Measurements from ENCODE around the gene LGSN. TPM values are rescaled to one million over a fixed set of nuclear protein-coding genes. Genes with fewer than 3 reads are reported as not detected.
"Not testable (repeated sequence)": the region's sequence is repeated elsewhere in the genome, so short reads cannot be mapped to it uniquely, and the experiment has no call there.

The LGSN gene
- total RNA-seq, 2 donors from 2014 or later, result not detected

- H3K27ac Mint-ChIP-seq; H3K4me3 Mint-ChIP-seq; H3K9me3 ChIP-seq (ENCODE audit: control insufficient read depth, low read length, poor library complexity, severe bottlenecking); DNase-seq; H3K27me3 Mint-ChIP-seq; H3K4me1 Mint-ChIP-seq; H3K36me3 Mint-ChIP-seq (ENCODE audit: low read depth); ATAC-seq: not testable (repeated sequence)
Observed at GRCh38 chr6:63334652-63335051, 14.9 kb upstream of the LGSN start.

DNA sequence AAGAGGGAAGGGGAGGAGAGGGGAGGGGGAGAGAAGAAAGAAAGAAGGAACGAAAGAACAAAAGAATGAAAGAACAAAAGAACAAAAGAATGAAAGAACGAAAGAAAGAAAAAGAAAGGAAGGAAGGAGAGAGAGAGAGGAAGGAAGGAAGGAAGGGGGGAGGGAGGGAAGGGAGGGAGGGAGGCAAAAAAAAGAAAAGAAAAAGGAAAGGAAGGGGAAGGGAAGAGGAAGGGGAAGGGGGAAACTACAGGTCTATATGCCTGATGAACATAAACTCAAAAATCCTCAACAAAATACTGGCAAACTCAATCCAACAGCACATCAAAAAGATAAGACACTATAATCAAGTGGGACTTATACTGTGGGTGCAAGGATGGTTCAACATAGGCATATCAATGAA lies 13.7 kb upstream of the LGSN start:
- Mint-ChIP-seq H3K4me3 (no peak overlapping the region), H3K27me3 (no peaks in the 10 kb centered on the region), H3K36me3 (ENCODE audit: low read depth) (no peaks in the 10 kb centered on the region), H3K27ac (no peak overlapping the region), H3K4me1 (no peaks in the 10 kb centered on the region)
- H3K9me3 ChIP-seq (ENCODE audit: control insufficient read depth, low read length, poor library complexity, severe bottlenecking), result no peaks in the 10 kb centered on the region
- ATAC-seq (no peak), DNase-seq (no peak)

GRCh38 chr6:63326630-63327029 lies 6.8 kb upstream of the LGSN start:
- not testable (repeated sequence) for ATAC-seq; H3K27me3 Mint-ChIP-seq; H3K36me3 Mint-ChIP-seq (ENCODE audit: low read depth); H3K4me3 Mint-ChIP-seq; H3K4me1 Mint-ChIP-seq; H3K27ac Mint-ChIP-seq; H3K9me3 ChIP-seq (ENCODE audit: control insufficient read depth, low read length, poor library complexity, severe bottlenecking); DNase-seq

- no peaks in the 10 kb centered on the region for H3K9me3 ChIP-seq (ENCODE audit: control insufficient read depth, low read length, poor library complexity, severe bottlenecking)
- peaks cover 9% of the 10 kb centered on the region for H3K27me3 Mint-ChIP-seq
- DNase-seq (no peak), ATAC-seq (no peak)
- H3K4me1 Mint-ChIP-seq, result no peaks in the 10 kb centered on the region
- no peak overlapping the region for H3K27ac Mint-ChIP-seq
- H3K4me3 Mint-ChIP-seq, result no peak overlapping the region
- H3K36me3 Mint-ChIP-seq (ENCODE audit: low read depth), result no peaks in the 10 kb centered on the region
Observed at GRCh38 chr6:63322981-63323380, 3.2 kb upstream of the LGSN start.

- Mint-ChIP-seq H3K4me1 (no peaks in the 10 kb centered on the region), H3K27me3 (peaks cover 15% of the 10 kb centered on the region), H3K4me3 (no peak overlapping the region), H3K27ac (no peak overlapping the region), H3K36me3 (ENCODE audit: low read depth) (no peaks in the 10 kb centered on the region)
- DNase-seq, result no peak
- H3K9me3 ChIP-seq (ENCODE audit: control insufficient read depth, low read length, poor library complexity, severe bottlenecking), result no peaks in the 10 kb centered on the region
- ATAC-seq, result no peak
Observed at GRCh38 chr6:63321821-63322220, 2.0 kb upstream of the LGSN start.

DNA sequence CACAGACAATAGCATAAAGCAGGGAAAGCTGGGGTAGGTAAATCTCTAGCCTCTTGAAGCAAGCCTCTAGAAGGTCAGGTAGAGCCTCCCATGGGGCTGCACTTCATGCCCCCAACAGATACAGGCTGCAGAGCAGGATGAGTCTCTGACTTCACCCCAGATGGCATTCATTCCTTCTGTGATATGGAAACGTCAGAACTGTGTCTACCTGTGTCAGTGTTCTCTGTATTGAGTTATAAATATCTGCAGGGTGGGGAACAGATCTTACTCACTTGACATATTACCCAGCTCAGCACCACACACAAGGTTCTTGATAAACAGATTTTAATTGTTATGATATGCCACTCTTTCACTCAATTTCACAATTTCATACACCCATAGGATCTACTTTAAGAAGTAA lies 2.1 kb downstream of the LGSN start:
- Mint-ChIP-seq H3K4me1 (no peaks in the 10 kb centered on the region), H3K27ac (no peak overlapping the region), H3K36me3 (ENCODE audit: low read depth) (no peaks in the 10 kb centered on the region), H3K27me3 (peaks cover 16% of the 10 kb centered on the region), H3K4me3 (no peak overlapping the region)
- H3K9me3 ChIP-seq (ENCODE audit: control insufficient read depth, low read length, poor library complexity, severe bottlenecking), result no peaks in the 10 kb centered on the region
- no peak for DNase-seq
- no peak for ATAC-seq

DNA sequence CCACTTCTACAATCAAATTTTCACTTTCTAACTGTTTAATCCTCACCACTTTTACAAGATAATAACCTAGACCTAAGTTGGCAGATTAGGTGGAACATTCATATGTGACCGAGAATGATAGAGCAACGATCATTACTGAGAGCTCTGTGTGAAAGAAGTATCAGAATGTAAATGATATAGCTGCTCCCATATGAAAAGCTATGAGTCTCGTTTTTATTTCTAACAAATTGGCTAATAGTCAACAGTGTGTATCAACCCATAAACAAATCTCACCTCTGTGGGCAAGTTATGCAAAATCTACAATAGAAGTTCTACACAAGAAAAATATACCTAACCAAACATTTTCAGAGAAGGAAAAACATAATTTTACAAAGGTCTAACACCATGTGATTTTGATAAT lies 3.7 kb downstream of the LGSN start:
- H3K27me3 Mint-ChIP-seq, result peaks cover 23% of the 10 kb centered on the region
- no peak for ATAC-seq
- H3K4me1 Mint-ChIP-seq, result no peaks in the 10 kb centered on the region
- no peaks in the 10 kb centered on the region for H3K36me3 Mint-ChIP-seq (ENCODE audit: low read depth)
- no peak overlapping the region for H3K4me3 Mint-ChIP-seq
- H3K9me3 ChIP-seq (ENCODE audit: control insufficient read depth, low read length, poor library complexity, severe bottlenecking), result no peaks in the 10 kb centered on the region
- DNase-seq, result no peak
- H3K27ac Mint-ChIP-seq, result no peak overlapping the region

GRCh38 chr6:63313111-63313510 lies 6.7 kb downstream of the LGSN start:
- H3K27ac Mint-ChIP-seq, result no peak overlapping the region
- no peaks in the 10 kb centered on the region for H3K4me1 Mint-ChIP-seq
- H3K9me3 ChIP-seq (ENCODE audit: control insufficient read depth, low read length, poor library complexity, severe bottlenecking), result no peaks in the 10 kb centered on the region
- no peaks in the 10 kb centered on the region for H3K36me3 Mint-ChIP-seq (ENCODE audit: low read depth)
- H3K4me3 Mint-ChIP-seq, result no peak overlapping the region
- no peak for DNase-seq
- H3K27me3 Mint-ChIP-seq, result peaks cover 27% of the 10 kb centered on the region
- no peak for ATAC-seq

GRCh38 chr6:63307581-63308246 lies 12.1 kb downstream of the LGSN start:
- Mint-ChIP-seq H3K27me3 (peaks cover 19% of the 10 kb centered on the region), H3K27ac (no peak overlapping the region), H3K4me1 (no peaks in the 10 kb centered on the region), H3K4me3 (no peak overlapping the region), H3K36me3 (ENCODE audit: low read depth) (no peaks in the 10 kb centered on the region)
- H3K9me3 ChIP-seq (ENCODE audit: control insufficient read depth, low read length, poor library complexity, severe bottlenecking), result no peaks in the 10 kb centered on the region
- ATAC-seq (no peak), DNase-seq (no peak)

DNA sequence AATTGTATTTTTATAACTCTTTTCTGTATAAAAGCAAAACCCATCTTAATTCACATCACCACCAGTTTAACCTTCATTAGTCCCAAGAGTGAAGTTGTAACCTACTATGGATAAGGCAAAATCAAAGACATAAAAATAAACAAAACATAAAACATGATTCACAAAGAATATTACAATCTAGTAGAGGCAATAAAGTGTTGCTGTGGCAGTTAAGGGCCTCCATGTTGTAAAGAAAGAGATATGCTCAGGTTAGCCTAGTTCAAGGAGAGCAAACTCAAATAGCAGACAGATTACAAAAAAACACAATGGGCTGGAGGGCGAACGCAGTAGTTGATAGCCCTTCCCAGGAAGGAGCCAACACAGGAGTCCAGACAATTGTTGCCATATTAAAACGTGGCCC lies 13.4 kb downstream of the LGSN start:
- DNase-seq (no peak), ATAC-seq (no peak)
- no peak overlapping the region for H3K4me3 Mint-ChIP-seq
- H3K27me3 Mint-ChIP-seq, result peaks cover 14% of the 10 kb centered on the region
- no peaks in the 10 kb centered on the region for H3K9me3 ChIP-seq (ENCODE audit: control insufficient read depth, low read length, poor library complexity, severe bottlenecking)
- H3K27ac Mint-ChIP-seq, result no peak overlapping the region
- no peaks in the 10 kb centered on the region for H3K4me1 Mint-ChIP-seq
- no peaks in the 10 kb centered on the region for H3K36me3 Mint-ChIP-seq (ENCODE audit: low read depth)

DNA sequence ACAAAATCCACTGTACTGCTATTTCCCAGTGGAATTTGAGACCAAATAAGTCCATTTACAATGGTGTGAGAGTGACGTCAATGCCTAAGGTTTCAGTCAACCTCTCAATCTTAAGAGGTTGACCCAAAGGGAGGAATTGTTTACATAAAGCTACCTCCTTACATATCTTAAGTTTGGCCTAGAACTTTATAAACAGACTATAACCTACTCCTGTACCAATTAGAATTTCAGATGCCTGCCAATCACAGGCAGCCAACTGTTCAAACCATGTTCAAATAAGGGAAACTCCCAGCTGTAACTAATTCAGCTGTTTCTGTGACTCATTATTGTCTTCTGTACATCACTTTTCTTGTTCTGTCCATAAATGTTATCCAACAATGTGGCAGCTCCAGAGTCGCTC lies 14.5 kb downstream of the LGSN start:
- H3K4me1 Mint-ChIP-seq, result no peaks in the 10 kb centered on the region
- H3K27ac Mint-ChIP-seq, result no peak overlapping the region
- H3K36me3 Mint-ChIP-seq (ENCODE audit: low read depth), result no peaks in the 10 kb centered on the region

GRCh38 chr6:63303476-63303875 lies 16.3 kb downstream of the LGSN start:
- Mint-ChIP-seq H3K27me3 (no peaks in the 10 kb centered on the region), H3K4me3 (no peak overlapping the region), H3K36me3 (ENCODE audit: low read depth) (no peaks in the 10 kb centered on the region), H3K27ac (no peak overlapping the region), H3K4me1 (no peaks in the 10 kb centered on the region)
- H3K9me3 ChIP-seq (ENCODE audit: control insufficient read depth, low read length, poor library complexity, severe bottlenecking), result no peaks in the 10 kb centered on the region
- DNase-seq (no peak), ATAC-seq (no peak)

More for the DNA sequence above, 14.5 kb downstream of the LGSN start:
- Mint-ChIP-seq H3K4me3 (no peak overlapping the region), H3K27me3 (peaks cover 8% of the 10 kb centered on the region)
- ATAC-seq, result no peak
- no peaks in the 10 kb centered on the region for H3K9me3 ChIP-seq (ENCODE audit: control insufficient read depth, low read length, poor library complexity, severe bottlenecking)
- no peak for DNase-seq

- no peak overlapping the region for H3K27ac Mint-ChIP-seq
- H3K4me1 Mint-ChIP-seq, result no peaks in the 10 kb centered on the region
- H3K4me3 Mint-ChIP-seq, result no peak overlapping the region
- no peaks in the 10 kb centered on the region for H3K36me3 Mint-ChIP-seq (ENCODE audit: low read depth)
- ATAC-seq (no peak), DNase-seq (no peak)
- no peaks in the 10 kb centered on the region for H3K9me3 ChIP-seq (ENCODE audit: control insufficient read depth, low read length, poor library complexity, severe bottlenecking)
- no peaks in the 10 kb centered on the region for H3K27me3 Mint-ChIP-seq
Observed at GRCh38 chr6:63299667-63300066, 20.1 kb downstream of the LGSN start.

DNA sequence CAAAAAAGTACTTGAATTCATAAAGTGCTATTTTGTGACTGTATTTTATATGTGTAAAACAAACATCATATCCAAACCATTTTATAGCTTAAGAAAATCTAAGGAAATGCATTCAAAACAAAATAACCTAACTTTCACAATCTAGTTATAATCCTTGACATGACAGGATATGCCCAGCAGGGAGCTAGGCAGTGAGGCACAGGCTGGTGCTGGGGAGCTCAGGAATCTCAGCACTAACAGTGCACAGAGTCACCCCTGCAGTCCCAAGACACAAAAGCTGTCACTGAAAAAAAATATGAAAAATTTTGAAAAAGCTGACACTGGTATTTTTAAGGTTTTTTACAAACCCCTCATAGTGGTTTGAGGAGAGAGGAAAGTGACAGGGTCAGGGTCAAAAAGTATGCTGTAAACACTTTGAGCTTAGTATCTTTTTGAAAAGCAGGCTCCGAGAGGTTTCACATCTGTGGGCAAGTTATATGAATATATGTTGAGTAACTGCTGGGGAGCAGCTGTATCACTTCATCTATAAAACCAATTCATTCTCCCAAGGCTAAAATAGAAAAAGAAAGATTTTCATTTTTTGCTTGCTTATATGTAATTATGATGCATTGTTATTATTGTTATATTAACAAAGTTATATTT lies 24.1 kb downstream of the LGSN start:
- Mint-ChIP-seq H3K27ac (no peak overlapping the region), H3K4me1 (no peaks in the 10 kb centered on the region)

More for the DNA sequence above, 24.1 kb downstream of the LGSN start:
- no peak for ATAC-seq
- DNase-seq, result no peak
- Mint-ChIP-seq H3K36me3 (ENCODE audit: low read depth) (no peaks in the 10 kb centered on the region), H3K27me3 (no peaks in the 10 kb centered on the region), H3K4me3 (no peak overlapping the region)
- no peaks in the 10 kb centered on the region for H3K9me3 ChIP-seq (ENCODE audit: control insufficient read depth, low read length, poor library complexity, severe bottlenecking)
